HepG2 (cell line): Measurements from ENCODE around the gene SRP9. TPM values are rescaled to one million over a fixed set of nuclear protein-coding genes. Genes with fewer than 3 reads are reported as not detected.
A peak's percentile ranks its signal among the peaks of the same experiment; 100 is the strongest.

Source experiments
- ARID5B ChIP-seq: IDR thresholded peaks from 2 replicates; pipeline ENCODE4 v1.4.0; 2020; ENCODE audit warnings: mild to moderate bottlenecking, missing genetic modification reagents
- CBX2 ChIP-seq, 2 experiments: fragments of 200-600 bp in 1 of 2; sonication (generic); formaldehyde crosslinking in 1 of 2; IDR thresholded peaks; 2 replicates each; pipeline versions ENCODE4 v1.7.0 to v1.8.1; 2018 to 2022; ENCODE audit warnings: low read depth in 2 of 2, low read length in 1 of 2, mild to moderate bottlenecking in 1 of 2, missing genetic modification reagents in 1 of 2
- CHD4 ChIP-seq: fragments of 200-600 bp; sonication (generic); IDR thresholded peaks from 2 replicates; pipeline ENCODE4 v1.7.0; 2017; ENCODE audit warnings: mild to moderate bottlenecking, low read length, borderline replicate concordance
- EHMT2 ChIP-seq: fragments of 200-600 bp; sonication (generic); IDR thresholded peaks from 2 replicates; pipeline ENCODE4 v1.7.0; 2017; ENCODE audit warnings: antibody characterized with exemption, low read depth, low read length, borderline replicate concordance
- EP300 ChIP-seq, 3 experiments: sonication (generic) in 1 of 3; formaldehyde crosslinking in 1 of 3; IDR thresholded peaks; 2 replicates each; pipeline versions ENCODE4 v1.5.1 to v1.6.1; 2011 to 2020; ENCODE audit warnings: low read depth in 2 of 3, low read length in 2 of 3, borderline replicate concordance in 1 of 3, improper control_type of control experiment in 1 of 3, mild to moderate bottlenecking in 1 of 3, missing genetic modification reagents in 1 of 3, moderate library complexity in 1 of 3
- GFI1 ChIP-seq: sonication (generic); formaldehyde crosslinking; IDR thresholded peaks from 2 replicates; pipeline ENCODE4 v1.5.0; 2020; ENCODE audit warnings: missing genetic modification reagents, mild to moderate bottlenecking, borderline replicate concordance
- JUN ChIP-seq: sonication (generic); formaldehyde crosslinking; IDR thresholded peaks from 2 replicates; pipeline ENCODE4 v1.4.0; 2020; ENCODE audit warnings: mild to moderate bottlenecking, missing genetic modification reagents
- KLF12 ChIP-seq: sonication (generic); formaldehyde crosslinking; IDR thresholded peaks from 2 replicates; pipeline ENCODE4 v1.4.0; 2020; ENCODE audit warnings: missing genetic modification reagents, borderline replicate concordance
- NR2F6 ChIP-seq, 2 experiments: IDR thresholded peaks; 2 replicates each; pipeline ENCODE4 v1.6.1; 2016; ENCODE audit warnings: antibody characterized with exemption in 1 of 2, mild to moderate bottlenecking in 1 of 2
- SOX13 ChIP-seq, 3 experiments: fragments of 450-650 bp in 1 of 3; sonication (generic) in 1 of 3; formaldehyde crosslinking in 1 of 3; IDR thresholded peaks in 2 of 3; conservative IDR thresholded peaks in 1 of 3; 2 replicates each; pipeline versions ENCODE4 v1.5.0 to v1.6.1; 2016 to 2020; ENCODE audit warnings: antibody characterized with exemption in 1 of 3, mild to moderate bottlenecking in 1 of 3, missing compliant biosample characterization in 1 of 3, missing genetic modification reagents in 1 of 3, moderate library complexity in 1 of 3
- ZNF230 ChIP-seq: sonication (generic); formaldehyde crosslinking; IDR thresholded peaks from 2 replicates; pipeline ENCODE4 v1.4.0; 2020; ENCODE audit warnings: mild to moderate bottlenecking, missing genetic modification reagents
- polyA plus RNA-seq, 8 experiments: library from polyadenylated mRNA; depleted of rRNA in 3 of 8; stranded (reverse) in 7 of 8; unstranded in 1 of 8; fragments of >200 nt; fragmentation: Illumina TruSeq in 4 of 8; extraction: Trizol in 4 of 8; gene quantifications; 2 replicates each; pipeline versions ENCODE4 v1.2.1 to v1.2.3, GENCODE V29; 2011 to 2016; ENCODE audit warnings: low read depth in 4 of 8, missing spikeins in 1 of 8, mixed read lengths in 1 of 8; ENCODE audit not compliant: insufficient read depth in 1 of 8
- total RNA-seq, 5 experiments: library from RNA; depleted of rRNA; stranded (reverse); fragments of >200 nt; fragmentation: Illumina TruSeq; extraction: Trizol; gene quantifications; 2 replicates each; pipeline ENCODE4 v1.2.3, GENCODE V29; 2016; ENCODE audit warnings: low read depth in 1 of 5
- TF ChIP-seq, protein P1 (sequence below): sonication (generic); IDR thresholded peaks from 2 replicates; pipeline ENCODE4 v1.6.1; 2016; ENCODE audit warnings: low read depth, borderline replicate concordance
- TF ChIP-seq, protein P2 (sequence below): sonication (generic); formaldehyde crosslinking; IDR thresholded peaks from 2 replicates; pipeline ENCODE4 v1.5.1; 2020; ENCODE audit warnings: mild to moderate bottlenecking, missing genetic modification reagents, borderline replicate concordance

The SRP9 gene
- total and polyA plus RNA-seq, 2 of the 13 experiments (the other 11 are each of a cell fraction or from before 2014, with no cell fraction given): 251 to 307 TPM

GRCh38 chr1:225770561-225771248 lies 6.9 kb upstream of the SRP9 start (continued):
- TF ChIP-seq ARID5B (CRISPR knock-in tag): 0 out of 2 replicates have a peak, but pooled peaks have one; percentile 26
- no peak for TF ChIP-seq CBX2 (IDR thresholded peaks at IDR 0.05; ENCODE audit: low read depth, low read length)
- TF ChIP-seq CBX2 (CRISPR knock-in tag; IDR thresholded peaks at IDR 0.05; ENCODE audit: low read depth): no peak
- no peak for TF ChIP-seq SOX13 (IDR thresholded peaks at IDR 0.05)
- TF ChIP-seq SOX13 (CRISPR knock-in tag; conservative IDR thresholded peaks at IDR 0.05 in 1 of 2, IDR thresholded peaks at IDR 0.05 in 1 of 2): peak in 1 of 2 experiments; percentile 50; a peak in 1 of 4 replicates
- TF ChIP-seq CHD4: no peak
- TF ChIP-seq, protein P1, sequence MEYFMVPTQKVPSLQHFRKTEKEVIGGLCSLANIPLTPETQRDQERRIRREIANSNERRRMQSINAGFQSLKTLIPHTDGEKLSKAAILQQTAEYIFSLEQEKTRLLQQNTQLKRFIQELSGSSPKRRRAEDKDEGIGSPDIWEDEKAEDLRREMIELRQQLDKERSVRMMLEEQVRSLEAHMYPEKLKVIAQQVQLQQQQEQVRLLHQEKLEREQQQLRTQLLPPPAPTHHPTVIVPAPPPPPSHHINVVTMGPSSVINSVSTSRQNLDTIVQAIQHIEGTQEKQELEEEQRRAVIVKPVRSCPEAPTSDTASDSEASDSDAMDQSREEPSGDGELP: peak; percentile 64
- TF ChIP-seq, protein P2, sequence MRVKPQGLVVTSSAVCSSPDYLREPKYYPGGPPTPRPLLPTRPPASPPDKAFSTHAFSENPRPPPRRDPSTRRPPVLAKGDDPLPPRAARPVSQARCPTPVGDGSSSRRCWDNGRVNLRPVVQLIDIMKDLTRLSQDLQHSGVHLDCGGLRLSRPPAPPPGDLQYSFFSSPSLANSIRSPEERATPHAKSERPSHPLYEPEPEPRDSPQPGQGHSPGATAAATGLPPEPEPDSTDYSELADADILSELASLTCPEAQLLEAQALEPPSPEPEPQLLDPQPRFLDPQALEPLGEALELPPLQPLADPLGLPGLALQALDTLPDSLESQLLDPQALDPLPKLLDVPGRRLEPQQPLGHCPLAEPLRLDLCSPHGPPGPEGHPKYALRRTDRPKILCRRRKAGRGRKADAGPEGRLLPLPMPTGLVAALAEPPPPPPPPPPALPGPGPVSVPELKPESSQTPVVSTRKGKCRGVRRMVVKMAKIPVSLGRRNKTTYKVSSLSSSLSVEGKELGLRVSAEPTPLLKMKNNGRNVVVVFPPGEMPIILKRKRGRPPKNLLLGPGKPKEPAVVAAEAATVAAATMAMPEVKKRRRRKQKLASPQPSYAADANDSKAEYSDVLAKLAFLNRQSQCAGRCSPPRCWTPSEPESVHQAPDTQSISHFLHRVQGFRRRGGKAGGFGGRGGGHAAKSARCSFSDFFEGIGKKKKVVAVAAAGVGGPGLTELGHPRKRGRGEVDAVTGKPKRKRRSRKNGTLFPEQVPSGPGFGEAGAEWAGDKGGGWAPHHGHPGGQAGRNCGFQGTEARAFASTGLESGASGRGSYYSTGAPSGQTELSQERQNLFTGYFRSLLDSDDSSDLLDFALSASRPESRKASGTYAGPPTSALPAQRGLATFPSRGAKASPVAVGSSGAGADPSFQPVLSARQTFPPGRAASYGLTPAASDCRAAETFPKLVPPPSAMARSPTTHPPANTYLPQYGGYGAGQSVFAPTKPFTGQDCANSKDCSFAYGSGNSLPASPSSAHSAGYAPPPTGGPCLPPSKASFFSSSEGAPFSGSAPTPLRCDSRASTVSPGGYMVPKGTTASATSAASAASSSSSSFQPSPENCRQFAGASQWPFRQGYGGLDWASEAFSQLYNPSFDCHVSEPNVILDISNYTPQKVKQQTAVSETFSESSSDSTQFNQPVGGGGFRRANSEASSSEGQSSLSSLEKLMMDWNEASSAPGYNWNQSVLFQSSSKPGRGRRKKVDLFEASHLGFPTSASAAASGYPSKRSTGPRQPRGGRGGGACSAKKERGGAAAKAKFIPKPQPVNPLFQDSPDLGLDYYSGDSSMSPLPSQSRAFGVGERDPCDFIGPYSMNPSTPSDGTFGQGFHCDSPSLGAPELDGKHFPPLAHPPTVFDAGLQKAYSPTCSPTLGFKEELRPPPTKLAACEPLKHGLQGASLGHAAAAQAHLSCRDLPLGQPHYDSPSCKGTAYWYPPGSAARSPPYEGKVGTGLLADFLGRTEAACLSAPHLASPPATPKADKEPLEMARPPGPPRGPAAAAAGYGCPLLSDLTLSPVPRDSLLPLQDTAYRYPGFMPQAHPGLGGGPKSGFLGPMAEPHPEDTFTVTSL (CRISPR knock-in tag): peak; percentile 45; the same call in 1 of the 2 replicates
- no peak for TF ChIP-seq ZNF230 (CRISPR knock-in tag)
- no peak for TF ChIP-seq EHMT2
- TF ChIP-seq GFI1: peak; percentile 53; the same call in 1 of the 2 replicates
- peak in 1 of 2 experiments; percentile 20; a peak in 1 of 4 replicates for TF ChIP-seq EP300 (IDR thresholded peaks at IDR 0.05; ENCODE audit: low read depth in 2 of 2, low read length in 2 of 2)
- no peak for TF ChIP-seq EP300 (CRISPR knock-in tag; IDR thresholded peaks at IDR 0.05; ENCODE audit: borderline replicate concordance)
- TF ChIP-seq KLF12 (CRISPR knock-in tag): no peak
- no peak for TF ChIP-seq JUN (CRISPR knock-in tag)
- TF ChIP-seq NR2F6 (IDR thresholded peaks at IDR 0.05): peak; percentile 66
- TF ChIP-seq NR2F6 (CRISPR knock-in tag; IDR thresholded peaks at IDR 0.05): peak; percentile 78
